ENCODE measurements around the gene OTOG. TPM values are rescaled to one million over a fixed set of nuclear protein-coding genes. Genes with fewer than 3 reads are reported as not detected.

Gene OTOG
- total and polyA plus RNA-seq, 2 of the 8 experiments (the other 6 are each of a cell fraction or from before 2014, with no cell fraction given) = 0.41 to 1.5 TPM

DNA sequence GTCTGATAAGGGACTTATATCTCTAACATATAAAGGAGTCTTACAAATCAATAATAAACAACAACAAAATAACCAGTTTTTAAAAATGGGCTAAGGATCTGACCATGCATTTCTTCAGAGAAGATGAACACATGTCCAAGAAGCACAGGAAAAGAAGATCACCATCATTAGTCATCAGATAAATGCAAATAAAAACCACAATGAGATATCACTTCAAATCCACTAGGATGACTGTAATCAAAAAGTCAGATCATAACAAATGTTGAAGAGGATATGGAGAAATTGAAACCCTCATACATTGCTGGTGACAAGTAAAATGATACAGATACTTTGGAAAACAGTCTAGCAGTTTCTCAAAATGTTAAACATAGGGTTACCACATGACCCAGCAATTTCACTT lies 111.2 kb downstream of the OTOG start:
- Histone ChIP-seq H2BK5ac (ENCODE audit: low read depth, low read length) (no peak overlapping the region), H3K56ac (replicated peaks; ENCODE audit: insufficient read length, low read depth, low read length) (no peak overlapping the region), H3K18ac (ENCODE audit: extremely low read depth, low read length) (no peak overlapping the region), H3K23ac (ENCODE audit: insufficient read length) (no peak overlapping the region), H2BK15ac (ENCODE audit: low read length) (no peak overlapping the region), H3K4me1 (replicated peaks in 1 of 4; ENCODE audit: control insufficient read depth in 3 of 4, insufficient read depth in 4 of 4, low read length in 3 of 4) (no peaks in the 10 kb centered on the region), H4K20me1 (replicated peaks in 1 of 2; ENCODE audit: control insufficient read depth in 1 of 2, insufficient read depth in 2 of 2, low read length in 2 of 2) (no peaks in the 10 kb centered on the region), H2AK5ac (ENCODE audit: low read depth, low read length) (no peak overlapping the region), H3K14ac (ENCODE audit: insufficient read length) (no peak overlapping the region), H2BK12ac (ENCODE audit: low read depth, low read length) (no peak overlapping the region), H4K5ac (ENCODE audit: insufficient read length, low read depth, low read length) (no peak overlapping the region), H2BK120ac (replicated peaks; ENCODE audit: low read depth, low read length) (no peak overlapping the region), H3K27me3 (replicated peaks in 1 of 4; ENCODE audit: control insufficient read depth in 3 of 4, extremely low read depth in 1 of 4, insufficient read depth in 3 of 4, low read length in 3 of 4) (no peaks in the 10 kb centered on the region), H4K8ac (ENCODE audit: extremely low read depth, insufficient read depth, low read length) (no peak overlapping the region), H3K4me3 (ENCODE audit: extremely low read depth in 1 of 4, insufficient read depth in 2 of 4, low read depth in 3 of 4, low read length in 4 of 4) (no peak overlapping the region), H3K23me2 (ENCODE audit: low read depth, low read length) (no peaks in the 10 kb centered on the region), H3K27ac (ENCODE audit: low read depth, low read length) (no peak overlapping the region), H4K91ac (replicated peaks; ENCODE audit: insufficient read length, low read length) (no peak overlapping the region), H3K9ac (replicated peaks in 1 of 4; ENCODE audit: extremely low read depth in 1 of 4, low read depth in 3 of 4, low read length in 3 of 4) (no peak overlapping the region), H3K4ac (replicated peaks; ENCODE audit: insufficient read length, low read depth, low read length) (no peak overlapping the region), H3K4me2 (ENCODE audit: insufficient read depth in 1 of 2, low read depth in 2 of 2, low read length in 2 of 2) (no peak overlapping the region), H3K36me3 (ENCODE audit: control insufficient read depth in 2 of 4, insufficient read depth in 4 of 4, low read length in 3 of 4) (no peaks in the 10 kb centered on the region), H2BK20ac (ENCODE audit: low read length) (no peak overlapping the region), H2AFZ (ENCODE audit: low read length) (no peak overlapping the region), H3K79me1 (ENCODE audit: low read depth, low read length) (no peaks in the 10 kb centered on the region), H3K79me2 (ENCODE audit: control insufficient read depth in 1 of 2, insufficient read depth in 2 of 2, low read length in 2 of 2) (no peaks in the 10 kb centered on the region), H3K9me3 (ENCODE audit: insufficient read depth in 2 of 2, low read depth in 1 of 2, low read length in 1 of 2) (peaks cover 4 to 9% of the 10 kb centered on the region in 2 experiments; a peak in 2 of 4 replicates)
- ChIA-PET POLR2A (ENCODE audit: partially characterized antibody) (no interaction called here), CTCF (ENCODE audit: partially characterized antibody) (no interaction called here)
- no peak for FAIRE-seq
- DNase-seq (ENCODE audit: low read depth in 1 of 2, low spot score in 2 of 2) = no peak
- TF ChIP-seq TCF12 (IDR thresholded peaks at IDR 0.05; ENCODE audit: low read depth, low read length) (no peak), HDAC6 (IDR thresholded peaks at IDR 0.05; ENCODE audit: low read depth, low read length) (no peak), BCL11A (IDR thresholded peaks at IDR 0.05; ENCODE audit: low read depth in 2 of 2, low read length in 2 of 2) (no peak), GTF2F1 (IDR thresholded peaks at IDR 0.05; ENCODE audit: borderline replicate concordance, low read depth, low read length) (no peak), POLR2AphosphoS5 (IDR thresholded peaks at IDR 0.05; ENCODE audit: low read depth, low read length) (no peak), SRF (IDR thresholded peaks at IDR 0.05; ENCODE audit: low read depth, low read length) (no peak), MAFK (IDR thresholded peaks at IDR 0.05; ENCODE audit: low read depth, low read length) (no peak), SAP30 (IDR thresholded peaks at IDR 0.05; ENCODE audit: insufficient read depth, insufficient replicate concordance, low read length) (no peak), EP300 (IDR thresholded peaks at IDR 0.05; ENCODE audit: borderline replicate concordance in 1 of 2, low read depth in 2 of 2, low read length in 2 of 2) (no peak), HDAC2 (IDR thresholded peaks at IDR 0.05; ENCODE audit: borderline replicate concordance in 1 of 2, low read depth in 2 of 2, low read length in 2 of 2) (no peak), POU5F1 (IDR thresholded peaks at IDR 0.05; ENCODE audit: low read depth, low read length) (no peak), POLR2A (IDR thresholded peaks at IDR 0.05; ENCODE audit: control extremely low read depth in 1 of 2, low read depth in 2 of 2, low read length in 2 of 2) (no peak), SP1 (IDR thresholded peaks at IDR 0.05; ENCODE audit: low read depth, low read length) (no peak)
- TF ChIP-seq, protein P1, sequence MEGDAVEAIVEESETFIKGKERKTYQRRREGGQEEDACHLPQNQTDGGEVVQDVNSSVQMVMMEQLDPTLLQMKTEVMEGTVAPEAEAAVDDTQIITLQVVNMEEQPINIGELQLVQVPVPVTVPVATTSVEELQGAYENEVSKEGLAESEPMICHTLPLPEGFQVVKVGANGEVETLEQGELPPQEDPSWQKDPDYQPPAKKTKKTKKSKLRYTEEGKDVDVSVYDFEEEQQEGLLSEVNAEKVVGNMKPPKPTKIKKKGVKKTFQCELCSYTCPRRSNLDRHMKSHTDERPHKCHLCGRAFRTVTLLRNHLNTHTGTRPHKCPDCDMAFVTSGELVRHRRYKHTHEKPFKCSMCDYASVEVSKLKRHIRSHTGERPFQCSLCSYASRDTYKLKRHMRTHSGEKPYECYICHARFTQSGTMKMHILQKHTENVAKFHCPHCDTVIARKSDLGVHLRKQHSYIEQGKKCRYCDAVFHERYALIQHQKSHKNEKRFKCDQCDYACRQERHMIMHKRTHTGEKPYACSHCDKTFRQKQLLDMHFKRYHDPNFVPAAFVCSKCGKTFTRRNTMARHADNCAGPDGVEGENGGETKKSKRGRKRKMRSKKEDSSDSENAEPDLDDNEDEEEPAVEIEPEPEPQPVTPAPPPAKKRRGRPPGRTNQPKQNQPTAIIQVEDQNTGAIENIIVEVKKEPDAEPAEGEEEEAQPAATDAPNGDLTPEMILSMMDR (IDR thresholded peaks at IDR 0.05; ENCODE audit: control extremely low read depth in 1 of 3, insufficient read depth in 1 of 3, low read depth in 1 of 3, low read length in 3 of 3) = no peak
